GM18519 (cell line): ENCODE results near the gene LRRC70.

Experiments
- ATAC-seq: cut with Tn5 transposase; IDR thresholded peaks from one replicate; pipeline ENCODE4 v1.9.1; 2021; ENCODE audit warnings: mild to moderate bottlenecking, moderate library complexity; ENCODE audit not compliant: unreplicated experiment, low FRiP score

LRRC70 gene

DNA sequence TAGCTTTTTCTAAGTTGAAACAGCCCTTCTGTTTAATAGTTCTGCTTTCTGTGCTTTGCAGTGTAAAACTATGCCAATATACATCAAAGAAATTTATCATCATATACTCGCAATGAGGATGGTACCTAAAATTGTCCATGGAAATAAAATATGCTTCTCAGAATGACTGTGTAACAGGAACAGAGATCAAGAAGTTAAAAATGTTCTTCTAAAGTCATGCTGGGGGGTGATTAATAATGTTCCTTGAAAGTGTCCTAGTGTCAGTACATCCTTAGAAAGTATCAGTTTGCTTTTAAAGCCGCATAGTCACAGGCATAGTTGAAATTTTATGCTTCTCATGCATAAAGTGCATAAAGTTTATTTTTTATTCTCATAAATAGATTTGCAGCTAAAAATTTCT, 4.0 kb upstream of the LRRC70 start:
- peak; percentile 64 for ATAC-seq

DNA sequence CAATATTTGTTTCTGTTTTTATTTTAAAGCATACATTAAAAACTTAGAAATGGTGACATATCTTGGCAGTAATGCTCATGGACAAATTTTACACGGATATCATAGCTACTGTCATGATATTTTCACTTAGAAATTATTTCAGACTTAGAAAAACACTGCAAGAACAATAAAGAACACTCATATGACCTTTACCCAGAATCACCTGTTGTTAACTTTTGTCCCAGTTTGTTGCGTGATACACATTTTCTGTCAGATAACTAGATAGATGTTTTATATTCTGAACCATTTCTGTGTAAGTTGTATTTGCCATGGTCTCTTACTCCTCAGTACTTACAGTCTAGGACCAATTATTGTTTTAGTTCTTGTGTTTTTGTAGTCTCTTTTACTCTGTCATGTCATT, 3.6 kb upstream of the LRRC70 start:
- no peak for ATAC-seq

DNA sequence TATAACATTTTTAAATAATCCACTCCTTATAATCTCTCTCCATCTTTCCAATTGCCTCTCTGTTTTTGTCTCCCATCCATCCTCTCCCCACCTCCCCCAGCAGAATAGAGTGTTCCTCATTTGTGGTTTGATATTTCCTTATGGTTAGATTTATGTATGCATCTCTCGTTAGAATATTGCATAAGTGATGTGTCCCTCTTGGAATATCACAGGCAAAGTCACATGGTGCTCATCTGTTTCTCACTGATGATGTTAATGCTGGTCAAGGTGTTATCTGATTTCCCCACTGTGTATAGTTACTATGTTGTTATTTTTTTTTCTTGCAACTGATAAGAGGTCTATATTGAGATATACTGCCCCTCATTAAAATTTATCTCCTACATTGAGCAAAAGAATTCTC, 3.1 kb upstream of the LRRC70 start:
- no peak for ATAC-seq

DNA sequence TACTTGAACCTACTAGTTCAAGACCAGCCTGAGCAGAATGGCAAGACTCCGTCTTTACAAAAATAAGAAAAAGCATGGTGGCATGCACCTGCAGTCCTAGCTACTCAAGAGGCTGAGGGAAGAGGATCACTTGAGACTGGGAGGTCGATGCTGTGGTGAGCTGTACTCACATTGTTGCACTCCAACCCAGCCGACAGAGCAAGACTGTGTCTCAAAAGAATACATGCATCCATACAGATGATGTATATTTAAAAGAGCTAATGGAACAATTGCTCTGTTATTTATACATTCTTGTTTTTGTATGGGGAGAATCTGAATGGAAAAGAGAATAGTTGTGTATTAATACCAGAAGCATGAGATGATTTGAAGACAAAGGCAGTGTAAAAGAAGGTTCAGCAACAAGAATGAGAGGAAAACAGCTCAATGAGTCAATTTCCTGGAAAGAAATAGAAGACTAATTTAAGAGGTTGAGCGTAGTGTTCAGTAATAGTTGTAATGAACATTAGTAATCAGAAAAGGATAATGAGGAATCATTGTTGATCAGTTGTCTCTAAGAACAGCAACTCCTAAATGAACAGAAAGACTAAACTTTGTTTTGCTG, 1.9 kb upstream of the LRRC70 start:
- no peak for ATAC-seq

DNA sequence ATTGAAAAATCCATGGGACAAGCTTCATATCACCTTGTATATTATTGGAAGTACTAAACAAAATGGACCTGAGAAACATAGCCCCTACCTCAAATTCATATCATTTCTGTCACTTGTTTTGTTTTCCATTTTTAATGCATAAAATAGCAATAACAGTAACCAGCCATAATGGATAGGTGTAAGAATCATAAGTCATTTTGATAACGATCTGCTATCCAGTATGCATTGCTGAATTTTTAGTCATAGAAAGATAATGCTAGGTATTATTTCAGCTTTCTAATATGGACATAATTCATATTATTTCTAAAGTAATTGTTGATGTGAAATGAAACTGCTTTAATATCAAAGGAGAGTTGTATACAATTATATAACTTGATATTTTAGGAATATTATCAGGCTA, 1.1 kb upstream of the LRRC70 start:
- no peak for ATAC-seq

DNA sequence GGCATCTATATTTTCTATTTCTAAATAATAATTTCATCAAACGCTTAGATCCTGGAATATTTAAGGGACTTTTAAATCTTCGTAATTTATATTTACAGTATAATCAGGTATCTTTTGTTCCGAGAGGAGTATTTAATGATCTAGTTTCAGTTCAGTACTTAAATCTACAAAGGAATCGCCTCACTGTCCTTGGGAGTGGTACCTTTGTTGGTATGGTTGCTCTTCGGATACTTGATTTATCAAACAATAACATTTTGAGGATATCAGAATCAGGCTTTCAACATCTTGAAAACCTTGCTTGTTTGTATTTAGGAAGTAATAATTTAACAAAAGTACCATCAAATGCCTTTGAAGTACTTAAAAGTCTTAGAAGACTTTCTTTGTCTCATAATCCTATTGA, 1.1 kb downstream of the LRRC70 start:
- ATAC-seq = no peak

DNA sequence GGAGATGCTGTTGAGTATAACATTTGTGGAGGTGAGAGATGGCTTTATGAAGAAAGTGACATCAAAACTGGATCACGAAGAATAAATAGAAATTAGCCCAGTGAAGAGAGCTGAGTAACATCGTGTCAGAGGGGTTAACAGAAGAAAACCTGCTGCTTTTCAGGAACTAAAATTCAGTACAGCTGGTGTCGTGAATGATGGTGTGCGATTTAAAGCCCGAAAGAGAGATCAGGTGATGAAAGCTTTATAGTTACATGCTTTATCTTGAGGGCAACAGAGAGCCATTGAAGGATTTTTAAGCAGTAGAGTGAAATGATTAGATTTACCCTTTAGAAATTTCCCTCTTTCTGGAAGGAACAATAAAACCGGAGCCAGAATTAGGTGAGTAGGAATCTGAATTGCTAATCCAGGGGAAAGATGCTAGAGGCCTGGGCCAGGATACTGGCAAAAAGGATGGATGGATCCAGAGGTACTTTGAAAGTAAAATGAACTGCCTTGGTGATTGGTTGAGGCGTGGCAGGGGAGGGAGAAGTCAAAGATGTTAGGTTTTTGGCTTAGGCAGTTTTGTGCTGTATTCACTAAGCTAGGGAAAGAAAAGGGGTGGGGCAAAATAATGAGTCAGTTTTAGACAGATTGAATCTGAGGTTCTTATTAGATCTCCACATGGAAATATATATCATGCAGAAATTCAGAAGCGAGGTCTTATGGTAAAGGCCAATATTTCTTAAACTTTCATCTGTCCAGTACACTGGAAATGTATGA, 3.4 kb downstream of the LRRC70 start:
- no peak for ATAC-seq

DNA sequence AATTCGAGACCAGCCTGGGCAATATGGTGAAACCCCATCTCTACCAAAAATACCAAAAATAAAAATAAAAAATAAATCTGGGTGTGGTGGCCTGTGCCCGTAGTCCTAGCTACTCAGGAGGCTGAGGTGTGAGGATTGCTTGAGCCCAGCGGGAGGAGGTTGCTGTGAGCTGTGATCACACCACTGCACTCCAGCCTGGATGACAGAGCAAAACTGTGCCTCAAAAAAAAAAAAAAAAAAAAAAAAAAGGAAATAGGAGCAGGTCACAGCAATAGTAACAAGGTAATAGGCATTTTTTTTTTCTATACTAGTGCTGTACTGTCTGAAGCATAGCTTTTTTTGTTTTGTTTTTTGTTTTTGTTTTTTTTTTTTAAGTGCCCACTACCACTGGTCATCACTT, 5.8 kb downstream of the LRRC70 start:
- no peak for ATAC-seq

DNA sequence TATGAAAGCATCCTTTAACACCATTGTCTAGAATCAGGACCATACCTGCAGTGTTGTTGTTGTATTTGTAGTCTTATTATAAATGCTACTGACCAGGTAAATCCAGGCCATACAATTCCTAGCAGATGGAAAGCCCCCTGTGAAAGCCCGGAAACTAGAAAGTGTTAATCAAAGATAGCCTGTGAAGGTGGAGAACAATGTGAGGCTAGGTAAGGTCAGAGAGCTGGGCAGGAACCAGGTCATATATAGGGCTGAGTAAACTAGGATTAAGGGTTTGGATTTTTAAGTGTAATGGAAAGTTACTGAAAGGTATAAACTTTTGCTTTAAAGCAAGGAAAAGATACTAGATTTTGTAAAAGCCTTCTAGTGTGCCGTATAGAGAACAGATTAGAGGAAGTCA, 6.7 kb downstream of the LRRC70 start:
- ATAC-seq = no peak

DNA sequence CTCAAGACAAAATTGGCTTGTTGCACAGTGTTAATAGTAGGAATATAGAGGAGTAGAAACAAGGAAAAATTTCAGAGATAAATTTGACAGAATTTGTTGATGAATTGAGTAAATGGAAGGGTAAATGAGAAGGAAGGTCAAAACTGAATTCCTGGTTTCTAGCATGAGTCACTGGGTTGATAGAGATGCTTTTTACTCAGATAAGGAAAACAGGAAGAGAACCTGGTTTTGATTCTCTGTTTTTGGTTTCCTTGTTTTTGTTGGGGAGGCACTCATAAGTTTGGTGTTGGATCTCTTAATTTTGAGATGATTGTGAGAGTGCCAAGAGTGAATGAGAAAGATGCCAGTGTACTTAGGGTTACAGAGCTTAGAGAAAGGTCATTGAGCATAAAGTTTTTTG, 7.1 kb downstream of the LRRC70 start:
- no peak for ATAC-seq

DNA sequence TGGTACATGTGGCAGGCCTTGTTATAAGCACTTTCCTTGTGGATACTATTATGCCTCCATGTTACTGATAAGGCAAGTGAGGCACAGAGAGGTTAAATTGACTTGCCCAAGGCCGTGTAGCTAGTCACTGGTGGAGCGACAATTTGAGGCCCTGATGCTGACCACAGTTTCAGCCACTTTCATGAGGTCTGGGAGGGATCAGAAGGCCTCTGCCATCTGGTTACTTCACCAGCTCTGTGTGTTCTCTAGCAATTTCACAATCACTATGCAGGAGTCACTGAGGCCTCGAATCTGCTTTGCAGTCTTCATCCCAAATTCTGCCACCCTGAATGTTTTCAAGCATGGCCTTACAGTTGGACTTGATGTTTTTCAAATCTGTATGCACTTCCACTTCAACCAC, 9.1 kb downstream of the LRRC70 start:
- no peak for ATAC-seq

DNA sequence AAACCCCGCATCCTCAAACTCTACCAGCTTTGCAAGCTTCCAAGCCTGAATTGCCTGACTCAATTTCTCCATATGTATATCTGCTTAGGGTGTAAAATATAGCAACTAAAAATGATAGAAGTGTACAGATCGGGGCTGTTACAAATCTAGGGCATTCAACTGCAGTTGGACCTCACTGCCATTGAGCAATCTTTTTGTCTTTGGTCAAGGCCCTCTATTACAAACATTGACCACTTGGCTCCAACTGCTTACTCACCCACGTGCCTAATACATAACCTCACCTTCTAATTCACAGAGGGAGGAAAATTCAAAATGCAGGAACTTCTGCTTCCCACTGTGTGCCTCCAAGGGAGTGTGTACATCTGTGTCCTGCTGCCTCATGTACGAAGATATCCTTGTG, 10.0 kb downstream of the LRRC70 start:
- no peak for ATAC-seq

DNA sequence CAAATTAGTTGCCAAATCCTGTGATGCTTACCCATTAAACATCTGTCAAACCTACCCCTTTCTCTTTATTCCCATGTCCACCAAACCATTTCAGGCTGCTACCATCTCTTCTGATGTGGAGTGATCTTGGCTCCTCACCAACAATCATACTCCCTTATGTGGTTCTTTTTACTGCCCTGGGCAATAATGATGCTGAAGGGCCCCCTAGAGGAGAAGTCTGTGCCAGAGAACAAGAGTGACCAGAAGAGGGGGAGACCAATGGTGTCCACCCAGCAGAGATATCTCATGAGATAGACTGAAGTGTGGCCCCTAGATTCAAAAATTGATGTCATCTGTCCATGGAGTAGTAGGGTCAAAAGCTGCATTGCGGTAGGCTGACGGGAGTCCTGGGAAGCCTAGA, 10.9 kb downstream of the LRRC70 start:
- ATAC-seq = no peak

DNA sequence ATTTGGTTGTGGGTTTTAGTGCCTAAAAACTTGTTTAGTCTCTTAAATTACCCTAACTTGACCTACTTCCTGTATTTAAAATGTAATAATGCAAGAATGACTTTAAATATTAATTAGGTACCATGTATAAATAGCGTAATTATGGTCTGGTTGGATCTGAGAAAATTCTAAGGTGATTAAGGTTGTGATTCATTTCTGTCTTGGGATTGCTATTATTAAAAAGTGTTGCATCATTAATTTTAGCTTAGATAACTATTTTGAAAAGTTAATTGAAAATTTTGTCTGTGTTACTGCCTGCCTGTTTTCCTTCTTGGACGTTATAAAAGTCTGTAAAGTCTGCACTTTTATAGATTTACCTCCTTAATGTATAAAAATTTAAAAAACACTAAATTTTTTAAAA, 11.8 kb downstream of the LRRC70 start:
- ATAC-seq = no peak

DNA sequence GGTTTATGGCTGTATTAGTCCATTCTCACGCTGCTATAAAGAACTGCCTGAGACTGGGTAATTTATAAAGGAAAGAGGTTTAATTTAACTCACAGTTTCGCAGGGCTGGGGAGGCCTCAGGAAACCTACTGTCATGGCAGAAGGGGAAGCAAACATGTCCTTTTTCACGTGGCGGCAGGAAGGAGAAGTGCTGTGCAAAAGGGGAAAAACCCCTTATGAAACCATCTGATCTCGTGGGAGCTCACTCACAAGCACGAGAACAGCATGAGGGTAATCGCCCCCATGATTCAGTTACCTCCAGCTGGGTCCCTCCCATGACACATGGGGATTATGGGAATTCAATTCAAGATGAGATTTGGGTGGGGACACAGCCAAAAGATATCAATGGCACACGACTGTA, 13.9 kb downstream of the LRRC70 start:
- no peak for ATAC-seq

DNA sequence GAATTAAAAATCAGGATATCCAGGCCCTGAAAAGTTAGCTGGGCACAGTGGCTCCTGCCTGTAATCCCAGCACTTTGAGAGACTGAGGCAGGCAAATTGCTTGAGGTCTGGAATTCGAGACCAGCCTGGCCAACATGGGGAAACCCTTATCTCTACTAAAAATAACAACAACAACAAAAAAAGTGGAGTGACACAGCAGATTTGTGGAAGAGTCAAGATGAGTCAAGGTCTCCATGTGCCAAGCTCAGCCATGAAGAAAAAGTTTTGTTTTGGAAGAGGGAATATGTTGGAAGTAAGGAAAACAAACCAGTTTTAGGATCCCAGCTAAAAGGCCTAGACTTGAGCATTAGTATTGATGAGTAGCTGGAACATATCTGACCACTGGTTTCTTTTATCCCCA, 14.7 kb downstream of the LRRC70 start:
- no peak for ATAC-seq

DNA sequence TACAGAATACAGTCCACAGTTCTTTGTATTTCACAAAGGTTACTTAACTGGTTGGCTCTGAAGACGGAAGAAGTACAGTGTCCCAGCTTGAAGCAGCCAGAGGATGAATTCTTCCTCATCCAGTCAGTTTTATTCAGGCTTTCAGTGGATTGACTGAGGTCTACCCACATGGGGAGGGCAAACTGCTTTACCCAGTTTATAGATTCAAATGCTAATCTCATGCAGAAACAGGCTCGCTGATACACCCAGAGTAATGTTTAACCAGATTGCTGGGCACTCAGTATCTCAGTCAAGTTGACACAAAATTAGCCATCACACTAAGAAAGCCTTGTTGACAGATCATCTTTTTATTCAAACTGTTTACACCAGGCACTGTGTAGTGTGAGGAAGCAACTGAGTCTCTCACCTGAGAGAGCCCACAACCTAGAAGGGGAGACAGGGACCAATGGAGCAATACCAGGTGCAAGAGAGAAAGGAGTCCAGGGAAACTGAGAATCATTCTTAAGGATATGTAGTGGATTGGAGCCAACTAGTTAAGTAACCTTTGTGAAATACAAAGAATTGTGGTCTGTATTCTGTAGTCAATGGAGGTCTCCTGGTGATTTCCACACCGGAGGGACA, 15.9 kb downstream of the LRRC70 start:
- ATAC-seq = no peak

DNA sequence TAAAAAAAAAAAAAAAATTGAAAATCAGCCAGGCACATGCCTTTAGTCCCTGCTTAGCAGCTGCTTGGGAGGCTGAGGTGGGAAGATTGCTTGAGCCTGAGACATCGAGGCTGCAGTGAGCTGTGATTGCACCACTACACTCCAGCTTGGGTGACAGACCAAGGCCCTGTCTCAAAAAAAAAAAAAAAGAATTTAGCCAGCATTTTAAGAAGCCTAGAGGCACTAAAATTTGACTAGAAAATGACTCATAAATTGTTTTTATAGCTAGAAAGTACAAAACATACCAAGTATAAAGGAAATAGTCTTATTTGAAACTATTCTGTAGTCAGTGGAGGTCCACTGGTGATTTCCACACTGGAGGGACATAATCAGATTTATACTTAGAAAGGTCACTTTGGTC, 17.5 kb downstream of the LRRC70 start:
- no peak for ATAC-seq

DNA sequence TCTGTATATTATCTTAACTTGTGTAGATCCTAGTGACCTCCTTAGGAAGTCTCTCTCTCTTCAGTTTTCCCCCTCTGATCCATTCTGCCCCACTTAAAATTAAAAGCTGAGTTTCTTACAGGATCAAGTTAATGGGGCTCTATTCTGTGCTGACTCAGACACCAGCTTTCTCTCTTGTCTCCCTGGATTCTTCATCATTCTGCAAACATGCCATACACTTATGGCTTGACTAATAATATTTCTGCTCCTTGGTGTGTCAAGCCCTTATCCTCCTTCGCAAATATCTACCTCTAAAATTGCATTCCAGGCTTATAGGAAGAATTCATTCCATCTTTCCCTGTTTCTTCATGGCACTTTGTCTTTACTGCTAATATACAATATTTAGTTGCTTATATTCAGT, 18.1 kb downstream of the LRRC70 start:
- ATAC-seq = no peak

DNA sequence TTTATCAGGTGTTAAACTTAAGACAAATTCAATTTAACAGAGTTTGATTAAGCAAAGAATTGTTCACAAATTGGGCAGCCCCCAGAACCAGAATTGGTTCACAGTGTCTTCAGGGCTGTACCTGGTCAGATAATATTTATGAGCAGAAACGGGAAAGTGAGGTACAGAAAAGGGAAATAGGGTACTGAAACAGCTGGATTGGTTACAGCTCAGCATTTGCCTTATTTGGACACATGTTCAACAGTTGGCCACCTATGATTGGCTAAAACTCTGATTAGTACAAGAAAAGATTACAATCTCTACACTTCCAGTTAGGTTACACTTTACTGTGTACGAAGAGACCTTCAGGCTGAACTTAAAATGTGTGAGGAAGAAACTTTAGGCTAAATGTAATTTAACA, 18.7 kb downstream of the LRRC70 start:
- no peak for ATAC-seq

DNA sequence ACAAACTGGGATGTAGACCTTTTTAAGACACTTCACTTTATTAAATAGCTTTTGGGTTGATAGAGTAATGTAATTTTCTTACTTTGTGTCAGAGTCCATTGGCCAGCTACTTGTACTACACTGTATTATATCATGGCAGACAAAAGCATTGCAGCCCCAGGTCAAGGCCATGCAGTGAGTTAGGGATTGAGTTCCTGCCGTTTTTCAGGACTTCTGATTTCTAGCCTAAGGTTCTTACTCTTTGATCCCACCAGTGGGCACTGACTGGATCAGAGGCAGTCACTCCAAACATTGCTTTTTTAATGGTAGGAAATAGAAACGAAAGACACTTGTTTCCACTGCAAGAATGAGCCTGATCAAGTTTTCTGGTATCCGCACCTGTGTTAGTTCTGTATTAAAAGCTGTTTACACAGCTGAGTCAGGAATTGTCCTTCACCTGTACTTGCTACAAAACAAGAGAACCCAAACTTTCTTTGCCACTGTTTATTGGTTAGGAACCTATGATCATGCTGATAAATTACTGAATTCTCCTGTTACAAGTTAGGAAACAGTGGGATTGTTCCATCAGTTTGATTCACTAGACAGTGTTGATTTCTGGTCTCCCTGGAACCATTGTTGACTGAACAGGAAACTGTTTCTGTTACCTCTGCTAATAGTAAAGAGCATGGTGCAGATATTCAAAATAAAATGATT, 22.1 kb downstream of the LRRC70 start:
- no peak for ATAC-seq

DNA sequence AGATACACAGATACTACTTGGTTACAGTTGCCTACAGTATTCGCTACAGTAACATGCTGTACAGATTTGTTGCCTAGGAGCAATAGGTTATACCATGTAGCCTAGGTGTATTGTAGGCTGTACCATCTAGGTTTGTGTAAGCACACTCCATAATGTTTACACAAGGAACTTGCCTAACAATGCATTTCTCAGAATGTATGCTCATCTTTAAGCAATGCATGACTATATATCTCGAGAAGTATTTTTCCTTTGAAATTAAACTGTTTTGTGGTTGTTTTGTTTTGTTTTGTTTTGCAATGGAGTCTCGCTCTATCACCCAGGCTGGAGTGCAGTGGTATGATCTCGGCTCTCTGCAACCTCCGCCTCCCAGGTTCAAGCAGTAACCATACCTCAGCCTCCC, 25.3 kb downstream of the LRRC70 start:
- ATAC-seq = no peak
